Measurements from ENCODE around the gene TMEM203.

TMEM203 gene

GRCh38 chr9:137230705-137231371, 25.4 kb upstream of the TMEM203 start, which contains the start of gene SLC34A3:
TSS of gene SLC34A3 (plus strand) at chr9:137230901. CDS start at chr9:137231703, 802 bp downstream.
- DNase-seq (no peak), ATAC-seq (no peak)

DNA sequence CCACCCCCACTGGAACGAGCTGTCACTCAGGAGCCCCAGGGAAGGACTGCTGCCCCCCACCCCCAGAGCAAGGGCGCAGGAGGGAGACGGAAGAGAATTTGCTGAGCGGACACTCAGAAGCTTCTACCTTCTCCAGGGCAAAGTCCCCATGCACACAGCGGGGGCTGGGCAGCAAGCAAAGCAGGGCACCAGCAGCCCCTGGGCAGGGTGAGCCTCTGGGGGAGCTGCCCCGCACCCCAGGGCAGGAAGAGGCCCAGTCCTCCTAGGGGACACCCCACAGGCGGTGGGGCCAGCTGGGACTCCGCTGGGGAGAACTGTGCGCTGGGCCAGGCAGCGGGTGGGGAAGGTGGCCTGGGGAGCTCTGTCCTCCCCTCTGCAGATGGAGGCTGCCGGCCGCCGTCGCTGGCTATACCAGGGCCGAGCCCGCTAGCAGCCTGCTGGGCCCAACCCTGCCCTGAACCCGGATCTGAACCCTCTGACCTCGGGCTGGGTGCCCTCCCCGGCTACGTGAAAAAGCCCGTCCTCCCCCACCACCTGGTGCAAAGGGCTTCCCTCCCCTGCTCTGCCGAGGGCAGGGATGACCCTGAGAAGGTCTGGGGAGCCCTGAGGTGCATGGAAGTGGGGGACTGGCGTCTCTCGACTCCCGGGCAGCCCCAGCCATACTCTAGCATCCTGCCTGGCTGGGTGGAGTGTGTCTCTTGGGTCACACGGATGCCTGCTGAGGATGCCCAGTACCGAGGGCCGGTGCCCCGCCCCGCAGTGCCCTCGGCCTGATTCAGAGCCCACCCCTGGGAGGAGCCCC, 24.7 kb upstream of the TMEM203 start:
- no peak for ATAC-seq
- DNase-seq, result no peak

DNA sequence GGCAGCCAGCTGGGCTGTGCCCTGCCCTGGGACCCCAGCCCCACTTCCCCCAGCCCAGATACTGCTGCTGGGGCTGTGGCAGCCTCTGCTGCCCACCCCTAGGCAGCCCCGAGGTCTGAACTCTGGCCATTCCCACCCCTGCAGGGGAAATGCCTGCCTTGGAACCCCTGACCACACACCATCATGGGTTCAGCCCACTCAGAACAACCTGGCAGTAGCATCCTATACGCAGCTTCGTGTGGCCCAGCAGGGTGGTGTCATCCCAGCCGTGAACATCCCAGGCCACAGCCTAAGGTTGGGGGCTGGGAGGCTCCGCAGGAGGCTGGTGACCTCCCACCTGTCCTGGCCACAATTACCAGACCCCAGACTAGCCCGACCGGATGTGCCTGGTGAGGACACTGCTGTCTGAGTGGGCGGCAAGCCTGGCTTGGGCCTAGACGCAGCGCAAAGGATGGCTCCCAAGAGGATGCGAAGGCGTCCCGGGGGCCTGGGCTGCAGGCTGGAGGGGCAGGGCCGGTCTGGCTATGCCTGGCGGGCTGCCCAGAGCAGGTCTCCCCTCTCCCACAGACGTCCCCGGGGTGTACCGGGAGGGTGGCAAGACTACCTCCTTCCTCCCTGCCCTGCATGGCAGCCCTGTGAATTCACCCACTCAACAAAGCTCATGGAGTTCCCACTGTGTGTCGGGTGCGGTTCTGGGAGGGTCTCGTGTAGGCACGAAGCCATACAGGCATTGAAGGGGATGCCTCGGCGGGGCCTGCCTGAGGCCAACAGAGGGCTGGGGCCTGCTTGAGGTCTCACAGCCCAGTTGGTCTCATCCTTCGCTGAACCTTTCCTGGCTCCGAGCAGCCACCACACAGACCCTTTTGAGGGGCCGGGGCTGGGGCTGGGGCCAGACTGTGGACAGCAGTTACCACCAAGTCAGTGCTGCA, 23.8 kb upstream of the TMEM203 start:
- ATAC-seq (no peak), DNase-seq (no peak)

DNA sequence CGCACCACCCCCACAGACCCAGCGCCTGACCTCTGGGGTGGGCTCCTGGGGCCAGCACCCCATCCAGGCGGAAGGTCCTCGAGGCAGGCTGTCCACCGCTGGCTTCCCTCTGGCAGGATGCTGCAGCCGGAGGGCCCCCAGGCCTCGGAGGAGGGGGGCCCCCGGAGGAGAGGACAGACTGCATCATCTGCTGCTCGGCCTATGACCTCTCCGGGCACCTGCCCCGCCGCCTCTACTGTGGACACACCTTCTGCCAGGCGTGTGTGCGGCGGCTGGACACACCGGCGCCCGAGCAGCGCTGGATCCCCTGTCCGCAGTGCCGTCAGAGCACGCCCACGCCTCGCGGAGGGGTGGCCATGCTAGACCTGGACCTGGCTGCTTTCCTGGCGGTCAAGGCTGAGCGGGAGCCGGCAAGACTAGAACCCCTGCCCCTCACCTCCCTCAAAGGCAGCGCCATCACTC, 23.1 kb upstream of the TMEM203 start:
- ATAC-seq (no peak), DNase-seq (no peak)

- no peak for DNase-seq
- no peak for ATAC-seq
Measured at GRCh38 chr9:137227853-137228505, 22.5 kb upstream of the TMEM203 start.

DNA sequence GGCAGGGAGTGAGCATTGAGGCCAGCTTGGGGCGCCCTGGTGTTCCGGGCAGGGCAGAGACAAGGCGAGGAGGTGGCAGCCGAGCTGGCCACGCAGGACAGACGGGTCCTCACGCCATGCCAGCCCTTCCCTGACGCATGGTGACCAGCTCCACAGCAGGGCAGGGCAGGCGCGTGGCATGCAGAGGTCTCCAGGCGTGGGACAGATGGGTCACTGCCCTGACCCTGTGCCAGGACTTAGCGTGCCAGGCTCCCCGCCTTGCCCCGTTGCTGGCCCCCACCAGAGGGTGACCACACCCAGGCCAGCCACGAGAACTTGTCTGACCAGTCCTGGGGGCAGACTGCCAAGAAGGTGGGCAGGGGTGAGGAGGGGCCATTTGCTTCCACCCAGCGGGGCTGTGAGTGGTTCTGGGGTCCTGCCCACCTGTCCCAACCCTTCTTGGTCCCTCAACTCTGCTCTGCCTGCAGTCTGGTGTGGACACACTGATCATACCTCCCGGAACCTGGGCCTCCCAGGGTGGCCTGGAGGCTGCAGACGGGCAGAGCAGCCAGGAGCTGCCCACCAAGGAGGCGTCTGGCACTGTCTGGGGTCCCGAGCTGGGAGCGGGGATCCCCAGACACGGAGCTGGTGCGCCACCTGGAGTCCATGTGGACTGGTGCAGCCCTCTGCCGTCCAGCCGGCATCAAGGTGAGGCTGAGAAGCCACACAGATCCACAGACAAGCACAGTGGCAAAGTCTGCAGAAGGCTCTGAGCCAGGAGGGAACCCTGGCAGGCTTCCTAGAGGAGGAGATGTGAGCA, 21.8 kb upstream of the TMEM203 start, which contains the start of gene RNF224:
RNF224 (plus strand) TSS at position 449 of the 799 bp plus-strand sequence. CDS start 834 bp downstream, outside the sequence.
- DNase-seq (peak; percentile 89), ATAC-seq (peak; percentile 55)

- DNase-seq, result no peak
- no peak for ATAC-seq
Measured at GRCh38 chr9:137226338-137227053, 21.0 kb upstream of the TMEM203 start.

DNA sequence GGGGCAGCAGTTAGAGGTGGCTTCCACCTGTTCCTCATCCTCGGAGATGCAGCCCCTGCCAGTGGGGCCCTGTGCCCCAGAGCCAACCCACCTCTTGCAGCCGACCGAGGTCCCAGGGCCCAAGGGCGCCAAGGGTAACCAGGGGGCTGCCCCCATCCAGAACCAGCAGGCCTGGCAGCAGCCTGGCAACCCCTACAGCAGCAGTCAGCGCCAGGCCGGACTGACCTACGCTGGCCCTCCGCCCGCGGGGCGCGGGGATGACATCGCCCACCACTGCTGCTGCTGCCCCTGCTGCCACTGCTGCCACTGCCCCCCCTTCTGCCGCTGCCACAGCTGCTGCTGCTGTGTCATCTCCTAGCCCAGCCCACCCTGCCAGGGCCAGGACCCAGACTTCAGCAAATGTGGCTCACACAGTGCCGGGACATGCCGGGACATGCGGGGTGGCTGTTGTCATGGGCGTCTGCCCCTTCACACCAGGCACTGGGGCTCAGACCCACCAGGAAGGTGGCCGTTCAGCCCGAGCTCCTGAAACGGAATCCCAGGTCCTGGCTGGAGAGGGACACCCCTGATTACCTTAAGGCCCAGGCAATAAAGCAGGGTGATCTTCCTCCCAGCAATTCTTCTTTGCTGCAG, 20.4 kb upstream of the TMEM203 start:
- DNase-seq (no peak), ATAC-seq (no peak)

DNA sequence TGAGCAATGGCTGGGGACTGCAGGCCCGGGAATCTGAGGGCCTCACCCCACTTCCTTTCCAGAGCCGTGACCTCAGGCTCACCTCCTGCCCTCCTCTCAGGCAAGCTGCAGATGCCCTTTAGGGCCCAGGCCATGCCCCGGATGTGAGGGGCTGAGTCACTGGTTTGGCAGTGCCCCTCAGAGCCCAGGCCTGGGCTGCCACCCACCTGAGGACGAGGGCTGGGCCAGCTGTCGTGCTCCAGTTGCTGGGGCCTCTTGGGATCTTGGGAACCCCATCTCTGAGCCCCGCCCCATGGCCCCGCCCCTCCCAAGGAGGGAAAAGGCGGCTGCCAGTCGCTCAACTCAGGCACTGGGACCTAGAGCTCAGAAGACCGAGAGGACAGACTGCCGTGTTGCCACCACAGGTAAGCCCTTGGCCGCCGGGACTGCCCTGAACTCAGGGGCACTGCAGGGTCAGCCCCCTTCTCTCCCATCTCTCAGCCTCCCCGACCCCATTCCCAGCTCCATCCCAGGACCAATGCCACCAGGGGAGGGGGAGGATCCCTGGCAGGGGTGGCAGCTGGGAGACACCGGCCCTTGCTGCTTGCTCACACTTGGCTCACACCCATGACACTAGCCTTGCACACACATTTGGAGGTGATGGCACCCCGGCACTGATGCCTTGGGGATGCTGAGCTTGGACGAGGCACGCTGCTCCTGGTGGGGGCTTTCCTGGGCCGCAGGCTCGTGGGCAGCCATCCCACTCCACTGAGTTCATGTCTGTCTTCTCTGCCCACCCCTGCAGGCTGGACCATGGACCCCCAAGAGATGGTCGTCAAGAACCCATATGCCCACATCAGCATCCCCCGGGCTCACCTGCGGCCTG, 19.6 kb upstream of the TMEM203 start, which contains the start of gene CYSRT1:
CYSRT1 (plus strand) TSS at position 345 of the 865 bp plus-strand sequence; CDS start at position 793, 448 bp downstream.
- peak; percentile 8 for ATAC-seq
- DNase-seq, result peak; percentile 55

GRCh38 chr9:137223078-137223970, 17.9 kb upstream of the TMEM203 start:
- DNase-seq (peak; percentile 97), ATAC-seq (peak; percentile 85)

DNA sequence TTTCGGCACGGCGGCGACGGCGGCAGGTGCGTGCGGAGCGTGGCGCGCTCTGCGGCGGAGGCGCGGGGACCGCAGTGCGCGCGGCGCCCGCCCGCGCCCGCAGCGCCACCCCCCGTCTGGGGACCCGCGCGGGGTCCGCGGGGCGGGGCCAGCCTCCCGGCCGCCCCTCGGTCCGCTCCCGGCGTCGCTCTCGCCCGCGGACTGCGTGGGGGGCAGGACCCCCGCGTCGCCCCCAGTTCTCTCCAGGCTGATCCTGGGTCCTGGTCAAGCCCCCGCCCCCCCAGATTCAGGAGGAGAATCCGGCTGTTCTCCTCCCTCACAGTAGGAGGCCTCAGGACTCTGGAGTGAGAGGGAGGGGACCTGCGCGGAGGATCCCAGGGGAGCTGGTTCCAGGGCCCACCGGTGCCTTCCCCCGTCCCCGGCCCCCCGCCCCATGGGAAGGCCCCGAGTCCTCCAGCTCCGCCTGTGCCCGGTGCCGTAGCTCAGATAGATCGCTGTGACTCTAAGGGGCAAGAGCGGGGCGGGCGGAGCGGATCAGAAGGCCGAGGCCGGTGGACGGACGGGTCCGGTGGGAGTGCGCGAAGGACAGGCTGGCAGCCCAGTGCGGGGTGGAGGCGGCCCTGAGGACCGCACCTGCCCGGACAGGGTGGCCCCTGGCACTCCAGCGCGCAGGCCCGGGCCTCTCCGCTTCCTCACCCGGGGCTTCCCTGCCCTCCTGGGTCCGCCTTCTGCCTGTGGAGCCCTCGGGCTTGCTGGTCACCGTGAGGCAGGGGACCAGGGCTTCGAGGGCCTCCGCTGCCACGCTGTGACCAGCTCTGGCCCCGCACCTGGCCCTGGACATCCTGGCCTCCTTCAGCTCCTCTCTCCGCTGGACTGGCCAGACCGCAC, 17.0 kb upstream of the TMEM203 start, which contains the start of gene RNF208:
RNF208 (minus strand) TSS at position 51 of the 888 bp plus-strand sequence. CDS start 1,028 bp downstream, outside the sequence.
- DNase-seq, result no peak
- ATAC-seq, result no peak

GRCh38 chr9:137221506-137222111, 16.2 kb upstream of the TMEM203 start:
- DNase-seq (no peak), ATAC-seq (no peak)

- ATAC-seq (no peak), DNase-seq (no peak)
Measured at GRCh38 chr9:137221095-137221505, 15.7 kb upstream of the TMEM203 start.

- DNase-seq (no peak), ATAC-seq (no peak)
Measured at GRCh38 chr9:137220317-137221094, 15.1 kb upstream of the TMEM203 start.

GRCh38 chr9:137219757-137220316, 14.4 kb upstream of the TMEM203 start:
- DNase-seq, result no peak
- ATAC-seq, result no peak

Measured in stimulated activated naive CD8-positive, alpha-beta T cell treated with anti-CD3 and anti-CD28 coated beads, Interleukin-15, Interleukin-2, amounts not matched to agents 100 U/mL and 50 U/mL, for 24 hours (primary cell).